Naive B cell (primary cell): ENCODE results near the gene NEDD4. TPM values are rescaled to one million over a fixed set of nuclear protein-coding genes. Genes with fewer than 3 reads are reported as not detected.

Source experiments
- ATAC-seq, 2 donors: fragments of 150-1000 bp; cut with Tn5 transposase; 2 replicates each; pipeline ENCODE4 v1.10.0; 2021; ENCODE audit warnings: low read depth in 2 of 2, mild to moderate bottlenecking in 2 of 2, moderate library complexity in 2 of 2
- DNase-seq: peaks from one replicate; pipeline ENCODE4 v3.0.0; 2022
- H3K27ac Mint-ChIP-seq, 6 donors: one replicate each; pipeline ENCODE4 v1.8.0; 2020 to 2022; ENCODE audit warnings: mild to moderate bottlenecking in 6 of 6, mixed read lengths in 6 of 6, moderate library complexity in 5 of 6, inconsistent platforms in 2 of 6
- H3K27me3 Mint-ChIP-seq, 3 donors: one replicate each; pipeline ENCODE4 v1.8.0; 2021 to 2022; ENCODE audit warnings: mixed read lengths in 3 of 3, mild to moderate bottlenecking in 1 of 3
- H3K36me3 Mint-ChIP-seq, 2 donors: one replicate each; pipeline ENCODE4 v1.8.0; 2020 to 2022; ENCODE audit warnings: mixed read lengths in 2 of 2, inconsistent platforms in 1 of 2, mild to moderate bottlenecking in 1 of 2
- H3K4me1 Mint-ChIP-seq, 3 donors: one replicate each; pipeline ENCODE4 v1.8.0; 2020 to 2022; ENCODE audit warnings: mixed read lengths in 3 of 3, inconsistent platforms in 1 of 3, mild to moderate bottlenecking in 1 of 3, moderate library complexity in 1 of 3
- H3K4me3 Mint-ChIP-seq, 8 donors: one replicate each; pipeline ENCODE4 v1.8.0; 2020 to 2022; ENCODE audit warnings: mild to moderate bottlenecking in 8 of 8, mixed read lengths in 8 of 8, moderate library complexity in 8 of 8, inconsistent platforms in 2 of 8
- H3K9me3 Mint-ChIP-seq, 7 donors: one replicate each; pipeline ENCODE4 v1.8.0; 2020 to 2022; ENCODE audit warnings: mixed read lengths in 7 of 7, mild to moderate bottlenecking in 5 of 7, inconsistent platforms in 2 of 7, moderate library complexity in 1 of 7
- polyA plus RNA-seq, 6 donors: library from polyadenylated mRNA; unstranded; fragments of 300-500 nt; fragmentation: Illumina TruSeq; gene quantifications; one replicate each; pipeline ENCODE4 v1.2.3, GENCODE V29; 2021; ENCODE audit warnings: low read depth in 6 of 6

The NEDD4 gene
- polyA plus RNA-seq, 6 donors from 2014 or later, result 0.18 to 0.68 (median 0.25) TPM; not detected in 1

- peaks cover 0 to 10% (median 6%) of the 10 kb centered on the region in 7 donors for H3K9me3 Mint-ChIP-seq
- H3K4me3 Mint-ChIP-seq, result no peak overlapping the region
- DNase-seq, result no peak
- H3K4me1 Mint-ChIP-seq, result no peaks in the 10 kb centered on the region
- no peak overlapping the region for H3K27ac Mint-ChIP-seq
- no peak for ATAC-seq
- peaks cover 0 to 9% of the 10 kb centered on the region in 2 donors for H3K36me3 Mint-ChIP-seq
- H3K27me3 Mint-ChIP-seq, result peaks cover 4 to 55% (median 20%) of the 10 kb centered on the region in 3 donors
Observed at GRCh38 chr15:55782901-55783300, 210.5 kb downstream of the NEDD4 start.

GRCh38 chr15:55780292-55780691 lies 213.1 kb downstream of the NEDD4 start:
- ATAC-seq (no peak), DNase-seq (no peak)
- Mint-ChIP-seq H3K27me3 (peaks cover 4 to 43% (median 24%) of the 10 kb centered on the region in 3 donors), H3K36me3 (peaks cover 0 to 9% of the 10 kb centered on the region in 2 donors), H3K4me1 (peaks cover 0 to 2% (median 0%) of the 10 kb centered on the region in 3 donors), H3K4me3 (no peak overlapping the region), H3K9me3 (peaks cover 0 to 10% (median 6%) of the 10 kb centered on the region in 7 donors), H3K27ac (no peak overlapping the region)

GRCh38 chr15:55778932-55779331 lies 214.5 kb downstream of the NEDD4 start:
- Mint-ChIP-seq H3K27ac (no peak overlapping the region), H3K9me3 (peaks cover 0 to 10% (median 6%) of the 10 kb centered on the region in 7 donors), H3K36me3 (peaks cover 0 to 9% of the 10 kb centered on the region in 2 donors), H3K4me3 (no peak overlapping the region), H3K27me3 (peaks cover 4 to 43% (median 22%) of the 10 kb centered on the region in 3 donors), H3K4me1 (peaks cover 0 to 2% (median 0%) of the 10 kb centered on the region in 3 donors)
- ATAC-seq (no peak), DNase-seq (no peak)
